H1 (cell line): ENCODE data around the gene LINC00632. TPM values are rescaled to one million over a fixed set of nuclear protein-coding genes. Genes with fewer than 3 reads are reported as not detected.

Experiments
- CTCF ChIA-PET: fragments of 300-600 bp; sonication (Branson Sonifier 250); formaldehyde crosslinking; loops from one replicate; lab custom pipeline; 2021; ENCODE audit not compliant: partially characterized antibody; lab: Charles Lee
- POLR2A ChIA-PET: fragments of 300-600 bp; sonication (Branson Sonifier 250); formaldehyde crosslinking; loops from one replicate; lab custom pipeline; 2021; ENCODE audit warnings: inconsistent platforms; ENCODE audit not compliant: partially characterized antibody; lab: Charles Lee
- DNase-seq, 2 experiments: peaks; one replicate each; pipeline versions ENCODE4 v3.0.0 to v3.0.0-alpha.2; 2010 to 2022; ENCODE audit warnings: low spot score in 2 of 2, low read depth in 1 of 2, mixed read lengths in 1 of 2
- FAIRE-seq: peaks from 2 replicates; lab custom pipeline; 2011; peaks lifted over from hg19 to GRCh38; lab: Jason Lieb, UNC
- H2AFZ ChIP-seq: 2 replicates; pipeline ENCODE4 v1.8.1; 2012; ENCODE audit warnings: low read length, inconsistent platforms
- H2AK5ac ChIP-seq: 2 replicates; pipeline ENCODE4 v1.6.1; 2013; ENCODE audit warnings: low read depth, low read length
- H2BK120ac ChIP-seq: replicated peaks from 2 replicates; pipeline ENCODE3; 2013; ENCODE audit warnings: low read depth, low read length, inconsistent platforms
- H2BK12ac ChIP-seq: 2 replicates; pipeline ENCODE4 v1.6.1; 2013; ENCODE audit warnings: low read depth, low read length
- H2BK15ac ChIP-seq: 2 replicates; pipeline ENCODE4 v1.6.1; 2013; ENCODE audit warnings: low read length
- H2BK20ac ChIP-seq: 2 replicates; pipeline ENCODE4 v1.6.1; 2013; ENCODE audit warnings: low read length
- H2BK5ac ChIP-seq: 2 replicates; pipeline ENCODE4 v1.6.1; 2013; ENCODE audit warnings: low read depth, low read length
- H3K14ac ChIP-seq: 2 replicates; pipeline ENCODE4 v1.6.1; 2013; ENCODE audit warnings: inconsistent platforms; ENCODE audit not compliant: insufficient read length
- H3K18ac ChIP-seq: 2 replicates; pipeline ENCODE4 v1.6.1; 2013; ENCODE audit warnings: low read length; ENCODE audit errors: extremely low read depth
- H3K23ac ChIP-seq: 2 replicates; pipeline ENCODE4 v1.6.1; 2013; ENCODE audit warnings: inconsistent platforms; ENCODE audit not compliant: insufficient read length
- H3K23me2 ChIP-seq: 2 replicates; pipeline ENCODE4 v1.6.1; 2013; ENCODE audit warnings: low read depth, low read length
- H3K27ac ChIP-seq: 2 replicates; pipeline ENCODE4 v1.6.1; 2011; ENCODE audit warnings: low read depth, low read length, inconsistent platforms
- H3K27me3 ChIP-seq, 4 experiments: replicated peaks in 1 of 4; 1 replicate in 1 of 4; 2 replicates in 3 of 4; pipeline versions ENCODE4 v1.6.1 to v1.8.1; 2011 to 2013; ENCODE audit warnings: low read length in 3 of 4, mild to moderate bottlenecking in 3 of 4, inconsistent platforms in 2 of 4, mixed read lengths in 2 of 4, moderate library complexity in 1 of 4; ENCODE audit not compliant: control insufficient read depth in 3 of 4, insufficient read depth in 3 of 4; ENCODE audit errors: extremely low read depth in 1 of 4
- H3K36me3 ChIP-seq, 4 experiments: 2 replicates each; pipeline versions ENCODE4 v1.6.1 to v1.8.1; 2011 to 2013; ENCODE audit warnings: mild to moderate bottlenecking in 4 of 4, low read length in 3 of 4, moderate library complexity in 2 of 4, control low read depth in 1 of 4, inconsistent platforms in 1 of 4; ENCODE audit not compliant: insufficient read depth in 4 of 4, control insufficient read depth in 2 of 4
- H3K4ac ChIP-seq: replicated peaks from 2 replicates; pipeline ENCODE3; 2013; ENCODE audit warnings: low read length, low read depth, mixed read lengths, inconsistent platforms; ENCODE audit not compliant: insufficient read length
- H3K4me1 ChIP-seq, 4 experiments: replicated peaks in 1 of 4; 1 replicate in 1 of 4; 2 replicates in 3 of 4; pipeline versions ENCODE4 v1.6.1 to v1.8.1; 2011 to 2013; ENCODE audit warnings: low read length in 3 of 4, inconsistent platforms in 2 of 4, mixed read lengths in 1 of 4; ENCODE audit not compliant: insufficient read depth in 4 of 4, control insufficient read depth in 3 of 4
- H3K4me2 ChIP-seq, 2 experiments: 2 replicates each; pipeline versions ENCODE4 v1.6.1 to v1.8.1; 2011 to 2013; ENCODE audit warnings: low read depth in 2 of 2, low read length in 2 of 2, control low read depth in 1 of 2, inconsistent platforms in 1 of 2, mild to moderate bottlenecking in 1 of 2; ENCODE audit not compliant: insufficient read depth in 1 of 2
- H3K4me3 ChIP-seq, 4 experiments: fragments of 200-600, 300-600 bp in 1 of 4; sonication (generic), shearing (Covaris generic), sonication (Bioruptor Twin) in 1 of 4; 2 replicates each; pipeline versions ENCODE4 v1.5.1 to v1.8.1; 2011 to 2016; ENCODE audit warnings: low read length in 4 of 4, low read depth in 3 of 4, control low read depth in 2 of 4, inconsistent platforms in 2 of 4, mild to moderate bottlenecking in 2 of 4, mixed read lengths in 1 of 4, moderate library complexity in 1 of 4; ENCODE audit not compliant: insufficient read depth in 2 of 4; ENCODE audit errors: extremely low read depth in 1 of 4
- H3K56ac ChIP-seq: replicated peaks from 2 replicates; pipeline ENCODE3; 2013; ENCODE audit warnings: low read depth, mild to moderate bottlenecking, mixed read lengths, low read length, inconsistent platforms; ENCODE audit not compliant: insufficient read length
- H3K79me1 ChIP-seq: 2 replicates; pipeline ENCODE4 v1.6.1; 2013; ENCODE audit warnings: low read depth, low read length, control low read depth
- H3K79me2 ChIP-seq, 2 experiments: 2 replicates each; pipeline versions ENCODE4 v1.6.1 to v1.8.1; 2012 to 2013; ENCODE audit warnings: low read length in 2 of 2, mild to moderate bottlenecking in 2 of 2, inconsistent platforms in 1 of 2; ENCODE audit not compliant: insufficient read depth in 2 of 2, control insufficient read depth in 1 of 2
- H3K9ac ChIP-seq, 4 experiments: replicated peaks in 1 of 4; 1 replicate in 1 of 4; 2 replicates in 3 of 4; pipeline versions ENCODE4 v1.6.1 to v1.8.1; 2011 to 2013; ENCODE audit warnings: low read depth in 3 of 4, low read length in 3 of 4, control low read depth in 2 of 4, mild to moderate bottlenecking in 2 of 4, moderate library complexity in 2 of 4, inconsistent platforms in 1 of 4; ENCODE audit errors: extremely low read depth in 1 of 4
- H3K9me3 ChIP-seq, 2 experiments: 2 replicates each; pipeline versions ENCODE4 v1.6.1 to v1.8.1; 2012 to 2013; ENCODE audit warnings: mild to moderate bottlenecking in 2 of 2, moderate library complexity in 2 of 2, control low read depth in 1 of 2, inconsistent platforms in 1 of 2, low read depth in 1 of 2, low read length in 1 of 2, mixed read lengths in 1 of 2; ENCODE audit not compliant: insufficient read depth in 2 of 2
- H4K20me1 ChIP-seq, 2 experiments: replicated peaks in 1 of 2; 2 replicates each; pipeline versions ENCODE3 to v1.8.1; 2011 to 2013; ENCODE audit warnings: inconsistent platforms in 2 of 2, low read length in 2 of 2, mild to moderate bottlenecking in 1 of 2; ENCODE audit not compliant: insufficient read depth in 2 of 2, control insufficient read depth in 1 of 2
- H4K5ac ChIP-seq: 2 replicates; pipeline ENCODE4 v1.6.1; 2013; ENCODE audit warnings: low read length, low read depth, mixed read lengths, inconsistent platforms; ENCODE audit not compliant: insufficient read length
- H4K8ac ChIP-seq: 2 replicates; pipeline ENCODE4 v1.8.0; 2013; ENCODE audit warnings: mild to moderate bottlenecking, moderate library complexity, low read length, inconsistent platforms; ENCODE audit not compliant: insufficient read depth; ENCODE audit errors: extremely low read depth
- H4K91ac ChIP-seq: replicated peaks from 2 replicates; pipeline ENCODE3; 2013; ENCODE audit warnings: low read length, mixed read lengths, inconsistent platforms; ENCODE audit not compliant: insufficient read length
- JUND ChIP-seq: IDR thresholded peaks from 2 replicates; pipeline ENCODE4 v1.6.1; 2011; ENCODE audit warnings: mild to moderate bottlenecking, improper control_type of control experiment, low read length
- RAD21 ChIP-seq, 2 experiments: IDR thresholded peaks in 1 of 2; conservative IDR thresholded peaks in 1 of 2; 2 replicates each; pipeline ENCODE4 v1.6.1; 2011; ENCODE audit warnings: low read depth in 2 of 2, low read length in 2 of 2, improper control_type of control experiment in 1 of 2, inconsistent platforms in 1 of 2, mild to moderate bottlenecking in 1 of 2, moderate library complexity in 1 of 2
- SIN3A ChIP-seq, 2 experiments: IDR thresholded peaks in 1 of 2; conservative IDR thresholded peaks in 1 of 2; 2 replicates each; pipeline ENCODE4 v1.6.1; 2011 to 2012; ENCODE audit warnings: low read length in 2 of 2, improper control_type of control experiment in 1 of 2, low read depth in 1 of 2, mild to moderate bottlenecking in 1 of 2
- WGBS, 2 experiments: shearing (Covaris generic) in 1 of 2; methylation state at CpG; one replicate each; pipeline versions ENCODE4 v1.1.6 to v1.1.7; 2013 to 2015; ENCODE audit warnings: low lambda C conversion rate in 2 of 2, mixed read lengths in 2 of 2, inconsistent platforms in 1 of 2, low coverage in 1 of 2, missing lambda C conversion rate in 1 of 2; ENCODE audit not compliant: insufficient replicate concordance in 2 of 2, insufficient coverage in 1 of 2, insufficient read length in 1 of 2; ENCODE audit errors: extremely low coverage in 1 of 2, missing lambda C conversion rate in 1 of 2; 5-methylcytosine and 5-hydroxymethylcytosine counted together
- polyA plus RNA-seq, 7 experiments: library from polyadenylated mRNA; depleted of rRNA in 3 of 7; stranded (reverse) in 5 of 7; unstranded in 2 of 7; fragments of >200 nt in 5 of 7; fragments of 200-250 nt in 2 of 7; gene quantifications; 1 replicate in 5 of 7; 2 replicates in 1 of 7; 4 replicates in 1 of 7; pipeline versions ENCODE4 v1.2.1 to v1.2.3, GENCODE V29; 2011 to 2013; ENCODE audit warnings: missing spikeins in 2 of 7, mixed read lengths in 2 of 7
- total RNA-seq: library from RNA; stranded (reverse); fragmentation: NEBNext Ultra II Directional; extraction: Animal tissue kit (Norgen Biotek cat#: 25700); gene quantifications from 2 replicates; pipeline ENCODE4 v1.2.1, GENCODE V29; 2021
- TF ChIP-seq, protein P1 (sequence below): IDR thresholded peaks from 2 replicates; pipeline ENCODE4 v1.6.1; 2011; ENCODE audit warnings: low read length, improper control_type of control experiment
- TF ChIP-seq, protein P2 (sequence below), 3 experiments: IDR thresholded peaks; 1 replicate in 2 of 3; 2 replicates in 1 of 3; pipeline versions ENCODE4 v1.5.1 to v1.6.1; 2011; ENCODE audit warnings: low read length in 3 of 3, mild to moderate bottlenecking in 3 of 3, inconsistent platforms in 2 of 3, low read depth in 1 of 3, moderate library complexity in 1 of 3; ENCODE audit not compliant: insufficient read depth in 1 of 3; ENCODE audit errors: control extremely low read depth in 1 of 3

LINC00632 gene
- total and polyA plus RNA-seq, 2 of the 8 experiments (the other 6 are each of a cell fraction or from before 2014, with no cell fraction given): 24.5 to 85.1 TPM

DNA sequence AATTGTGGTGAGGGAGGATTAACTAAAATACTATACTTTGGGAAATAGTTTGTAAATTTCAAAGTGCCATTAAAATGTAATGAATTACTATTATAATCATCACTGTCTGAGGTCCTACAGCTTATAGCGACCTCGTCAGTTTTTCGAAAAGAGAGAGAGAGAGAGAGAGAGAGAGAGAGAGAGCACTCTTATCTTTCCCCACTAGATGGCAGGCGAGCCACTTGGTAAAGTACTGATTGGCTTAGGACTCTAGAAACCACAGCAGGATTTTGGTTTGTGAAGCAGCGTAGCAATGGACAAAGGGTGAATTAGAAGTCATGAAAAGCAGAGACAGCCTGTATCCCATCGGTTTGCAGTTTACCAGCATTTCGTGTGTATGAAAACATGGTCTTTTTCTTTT is 52.5 kb downstream of the LINC00632 start:
- Histone ChIP-seq H3K4me3 (no peak overlapping the region), H3K56ac (no peak overlapping the region), H3K18ac (no peak overlapping the region), H2BK15ac (no peak overlapping the region), H4K91ac (no peak overlapping the region), H4K8ac (no peak overlapping the region), H3K23ac (no peak overlapping the region), H3K27ac (no peak overlapping the region), H3K79me1 (no peaks in the 10 kb centered on the region), H2AFZ (no peak overlapping the region; the same call in 1 of the 2 replicates), H3K79me2 (no peaks in the 10 kb centered on the region), H2BK12ac (no peak overlapping the region), H3K9me3 (no peaks in the 10 kb centered on the region), H3K4me1 (no peaks in the 10 kb centered on the region; a peak in 1 of 7 replicates), H3K4me2 (no peak overlapping the region), H4K5ac (no peak overlapping the region), H2AK5ac (no peak overlapping the region), H3K27me3 (peaks cover 0 to 9% (median 2%) of the 10 kb centered on the region in 4 experiments; a peak in 3 of 7 replicates), H4K20me1 (no peaks in the 10 kb centered on the region), H3K36me3 (no peaks in the 10 kb centered on the region), H2BK5ac (no peak overlapping the region), H2BK20ac (no peak overlapping the region), H3K14ac (no peak overlapping the region), H3K23me2 (no peaks in the 10 kb centered on the region; the same call in 1 of the 2 replicates), H3K4ac (no peak overlapping the region), H2BK120ac (no peak overlapping the region), H3K9ac (no peak overlapping the region)
- TF ChIP-seq, protein P1, sequence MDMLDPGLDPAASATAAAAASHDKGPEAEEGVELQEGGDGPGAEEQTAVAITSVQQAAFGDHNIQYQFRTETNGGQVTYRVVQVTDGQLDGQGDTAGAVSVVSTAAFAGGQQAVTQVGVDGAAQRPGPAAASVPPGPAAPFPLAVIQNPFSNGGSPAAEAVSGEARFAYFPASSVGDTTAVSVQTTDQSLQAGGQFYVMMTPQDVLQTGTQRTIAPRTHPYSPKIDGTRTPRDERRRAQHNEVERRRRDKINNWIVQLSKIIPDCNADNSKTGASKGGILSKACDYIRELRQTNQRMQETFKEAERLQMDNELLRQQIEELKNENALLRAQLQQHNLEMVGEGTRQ: no peak
- TF ChIP-seq RAD21 (IDR thresholded peaks at IDR 0.05 in 1 of 2, conservative IDR thresholded peaks at IDR 0.05 in 1 of 2; ENCODE audit: low read depth in 2 of 2, low read length in 2 of 2): peak; percentile 56 to 69
- peak; percentile 95 for TF ChIP-seq JUND
- no peak for TF ChIP-seq SIN3A (conservative IDR thresholded peaks at IDR 0.05 in 1 of 2, IDR thresholded peaks at IDR 0.05 in 1 of 2; ENCODE audit: low read depth in 1 of 2, low read length in 2 of 2)
- TF ChIP-seq, protein P2, sequence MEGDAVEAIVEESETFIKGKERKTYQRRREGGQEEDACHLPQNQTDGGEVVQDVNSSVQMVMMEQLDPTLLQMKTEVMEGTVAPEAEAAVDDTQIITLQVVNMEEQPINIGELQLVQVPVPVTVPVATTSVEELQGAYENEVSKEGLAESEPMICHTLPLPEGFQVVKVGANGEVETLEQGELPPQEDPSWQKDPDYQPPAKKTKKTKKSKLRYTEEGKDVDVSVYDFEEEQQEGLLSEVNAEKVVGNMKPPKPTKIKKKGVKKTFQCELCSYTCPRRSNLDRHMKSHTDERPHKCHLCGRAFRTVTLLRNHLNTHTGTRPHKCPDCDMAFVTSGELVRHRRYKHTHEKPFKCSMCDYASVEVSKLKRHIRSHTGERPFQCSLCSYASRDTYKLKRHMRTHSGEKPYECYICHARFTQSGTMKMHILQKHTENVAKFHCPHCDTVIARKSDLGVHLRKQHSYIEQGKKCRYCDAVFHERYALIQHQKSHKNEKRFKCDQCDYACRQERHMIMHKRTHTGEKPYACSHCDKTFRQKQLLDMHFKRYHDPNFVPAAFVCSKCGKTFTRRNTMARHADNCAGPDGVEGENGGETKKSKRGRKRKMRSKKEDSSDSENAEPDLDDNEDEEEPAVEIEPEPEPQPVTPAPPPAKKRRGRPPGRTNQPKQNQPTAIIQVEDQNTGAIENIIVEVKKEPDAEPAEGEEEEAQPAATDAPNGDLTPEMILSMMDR (IDR thresholded peaks at IDR 0.05; ENCODE audit: control extremely low read depth in 1 of 3, insufficient read depth in 1 of 3, low read depth in 1 of 3, low read length in 3 of 3): peak in 2 of 3 experiments; percentile 37 to 60; a peak in 2 of 4 replicates
- ChIA-PET CTCF (interaction anchor here (0.6 to 1.9 kb wide), 15 partner anchors 10 to 1562 kb away, joined by 3 to 6 read pairs (median 4); no protein-coding TSS in a partner anchor), POLR2A (interaction anchor here (0.6 kb wide), 1 partner anchor 1969 kb away, joined by 3 read pairs; no protein-coding TSS in a partner anchor)
- FAIRE-seq: peak; percentile 77
- DNase-seq: peak in 1 of 2 experiments; percentile 49
- WGBS, 2 experiments: 15% methylated on average over 5 of the region's 7 CpGs; no CpG with 5 or more reads in 1 of the 2 experiments
